ENCODE data around the gene KCNJ11.

KCNJ11 gene

DNA sequence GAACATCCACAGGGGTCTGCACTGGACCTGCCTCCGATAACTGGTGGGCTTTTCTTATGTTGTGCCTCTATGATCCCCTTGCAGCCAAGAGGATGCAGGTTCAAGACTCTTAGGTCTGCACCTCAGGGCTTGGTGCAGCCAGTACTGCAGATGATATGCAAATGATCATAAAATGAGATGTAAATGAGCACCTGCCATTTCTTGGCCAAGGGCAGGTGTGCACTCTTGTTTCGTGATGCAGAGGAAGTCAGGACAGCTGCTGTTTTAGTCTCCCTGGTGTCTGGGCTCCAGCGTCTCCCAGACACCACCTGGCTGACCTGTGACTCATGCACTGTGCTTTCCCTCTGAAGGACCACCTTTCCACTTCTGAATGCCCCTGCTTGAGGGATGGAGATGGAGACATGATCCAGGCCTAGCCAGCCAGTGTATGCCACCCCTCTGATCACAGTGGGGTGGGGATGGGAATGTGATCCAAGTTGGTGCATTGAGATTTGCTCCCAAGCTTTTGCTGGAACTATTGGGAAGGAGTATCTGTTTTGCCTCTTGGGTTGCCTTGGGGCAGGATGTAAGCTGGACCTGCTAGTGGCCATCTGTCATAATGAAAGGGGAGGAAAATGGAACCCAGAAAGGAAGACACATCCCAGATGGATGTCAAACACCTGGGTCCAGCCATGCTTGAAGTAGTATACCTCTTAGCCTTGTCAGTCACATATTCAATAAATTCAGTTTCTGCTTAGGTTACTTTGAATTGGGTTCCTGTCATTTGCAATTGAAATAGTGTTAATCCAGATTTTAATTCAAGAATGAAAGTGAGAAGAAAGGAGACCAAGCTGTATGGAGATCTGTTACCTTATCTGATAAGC is 3.3 kb upstream of the KCNJ11 start:
- no peak for DNase-seq (ENCODE audit: low read depth in 2 of 2)

GRCh38 chr11:17389957-17390649 is 1.6 kb upstream of the KCNJ11 start:
- no peak for DNase-seq (ENCODE audit: low read depth in 2 of 2)

DNA sequence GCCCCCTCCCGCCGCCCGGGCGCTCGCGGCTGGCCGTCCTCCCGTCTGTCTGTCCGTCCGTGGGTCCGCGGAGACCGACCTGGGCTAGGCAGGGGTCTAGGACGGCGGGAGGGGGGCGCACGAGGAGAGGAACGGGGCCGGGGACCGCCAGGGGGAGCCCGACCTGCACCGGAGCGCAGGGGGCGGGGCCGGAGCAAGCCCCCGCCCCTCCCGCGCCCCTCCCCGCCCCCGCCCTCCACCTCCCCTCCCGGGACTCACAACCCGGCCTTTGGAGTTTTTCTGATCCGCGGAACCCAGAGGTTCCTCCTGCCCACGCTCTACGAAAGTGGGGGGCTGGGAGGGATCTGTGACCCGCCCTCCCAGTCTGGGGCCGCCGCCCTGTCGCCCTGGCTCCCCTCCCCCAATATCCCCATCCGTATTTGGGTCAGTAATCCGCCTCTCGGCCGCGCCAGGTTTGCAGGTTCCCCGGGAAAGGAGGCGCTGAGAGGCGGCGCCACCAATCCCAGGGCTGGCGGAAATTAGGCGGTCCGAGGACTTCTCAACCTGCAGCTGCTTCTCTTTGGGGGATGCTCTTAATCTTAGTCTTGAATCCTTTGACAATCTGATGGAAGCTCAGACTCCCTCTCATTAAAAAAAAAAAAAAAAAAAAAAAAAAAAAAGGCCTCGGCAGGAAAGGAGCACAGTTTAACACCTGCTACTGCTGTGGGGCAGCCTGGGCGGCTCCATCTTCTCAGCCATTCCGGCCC is 925 bp upstream of the KCNJ11 start:
- DNase-seq (ENCODE audit: low read depth in 2 of 2): peak; percentile 66 to 74

DNA sequence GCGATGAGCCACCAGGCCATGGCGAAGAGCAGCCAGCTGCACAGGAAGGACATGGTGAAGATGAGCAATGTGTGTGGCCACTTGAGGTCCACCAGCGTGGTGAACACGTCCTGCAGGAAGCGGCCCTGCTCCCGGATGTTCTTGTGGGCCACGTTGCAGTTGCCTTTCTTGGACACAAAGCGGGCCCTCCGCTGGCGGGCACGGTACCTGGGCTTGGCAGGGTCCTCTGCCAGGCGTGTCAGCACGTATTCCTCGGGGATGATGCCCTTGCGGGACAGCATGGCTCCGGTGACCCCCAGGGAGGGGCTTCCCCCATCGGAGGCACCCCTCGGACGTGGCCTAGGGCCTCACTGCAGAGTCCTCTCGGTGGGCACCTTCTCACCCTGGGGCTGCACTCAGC is 648 bp downstream of the KCNJ11 start:
- no peak for DNase-seq (ENCODE audit: low read depth in 2 of 2)

GRCh38 chr11:17387254-17387653 is 1.2 kb downstream of the KCNJ11 start:
- no peak for DNase-seq (ENCODE audit: low read depth in 2 of 2)

GRCh38 chr11:17386331-17387084 is 2.0 kb downstream of the KCNJ11 start:
- peak; percentile 23 to 39 for DNase-seq (ENCODE audit: low read depth in 2 of 2)

- DNase-seq (ENCODE audit: low read depth in 2 of 2): no peak
These were observed 2.5 kb downstream of the KCNJ11 start for GRCh38 chr11:17385926-17386325.

- no peak for DNase-seq (ENCODE audit: low read depth in 2 of 2)
These were observed 3.0 kb downstream of the KCNJ11 start for GRCh38 chr11:17385492-17385891.

GRCh38 chr11:17384002-17384511 is 4.4 kb downstream of the KCNJ11 start:
- DNase-seq (ENCODE audit: low read depth in 2 of 2): peak; percentile 68 to 75

DNA sequence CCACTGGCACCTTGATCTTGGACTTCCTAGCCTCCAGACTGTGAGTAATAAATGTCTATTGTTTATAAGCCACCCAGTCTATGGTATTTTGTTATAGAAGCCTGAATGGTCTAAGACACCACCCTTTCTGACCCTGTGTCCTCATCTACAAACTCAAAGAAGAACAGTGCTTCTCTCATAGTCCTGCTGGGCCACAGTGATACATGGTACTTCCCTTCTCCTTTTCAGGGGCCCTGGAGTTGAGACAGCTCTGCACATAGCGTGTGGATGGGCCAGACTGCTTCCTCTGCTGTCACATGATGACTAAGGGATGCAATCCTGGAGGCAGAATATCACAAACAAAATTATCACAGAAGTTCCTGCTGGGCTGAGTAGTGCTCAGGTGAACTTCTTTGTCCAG is 5.0 kb downstream of the KCNJ11 start:
- no peak for DNase-seq (ENCODE audit: low read depth in 2 of 2)

DNA sequence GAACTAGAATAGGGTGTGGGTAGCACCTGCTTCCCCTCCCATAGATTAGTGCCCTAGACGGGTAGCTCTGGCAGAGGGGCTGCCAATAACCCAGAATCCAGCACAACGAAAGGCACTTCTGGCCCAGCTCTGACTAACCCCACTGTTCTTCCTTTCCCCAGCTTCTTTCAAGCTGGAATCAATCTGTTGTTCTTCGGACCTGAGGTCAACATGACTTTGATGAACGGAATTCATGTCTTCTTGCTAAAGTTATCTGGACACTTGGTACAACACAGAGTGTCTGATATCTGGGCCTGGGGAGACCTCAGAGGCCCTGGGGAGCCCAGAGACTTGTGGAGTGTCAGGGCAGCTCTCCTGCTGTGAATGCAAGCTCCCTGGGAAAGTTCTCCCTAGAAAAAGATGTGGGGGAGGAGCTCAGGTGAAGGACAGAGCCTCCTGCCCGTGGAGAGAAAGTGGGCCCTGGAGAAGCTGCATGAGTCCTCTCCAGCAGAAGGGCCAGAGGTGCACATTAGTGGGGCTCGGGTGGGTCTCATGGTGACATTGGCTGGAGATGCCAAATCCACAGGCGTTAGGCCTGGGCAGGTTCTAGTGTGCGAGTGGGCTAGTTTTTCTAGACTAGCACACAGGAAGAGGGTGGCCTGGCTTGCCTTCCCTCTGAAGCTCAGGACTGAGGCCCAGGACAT is 6.3 kb downstream of the KCNJ11 start:
- DNase-seq (ENCODE audit: low read depth in 2 of 2): no peak

GRCh38 chr11:17381156-17381555 is 7.3 kb downstream of the KCNJ11 start:
- no peak for DNase-seq (ENCODE audit: low read depth in 2 of 2)

- no peak for DNase-seq (ENCODE audit: low read depth in 2 of 2)
These were observed 8.9 kb downstream of the KCNJ11 start for GRCh38 chr11:17379383-17380180.

- no peak for DNase-seq (ENCODE audit: low read depth in 2 of 2)
These were observed 9.8 kb downstream of the KCNJ11 start for GRCh38 chr11:17378655-17379054.

GRCh38 chr11:17376493-17376892 is 12.0 kb downstream of the KCNJ11 start:
- no peak for DNase-seq (ENCODE audit: low read depth in 2 of 2)

DNA sequence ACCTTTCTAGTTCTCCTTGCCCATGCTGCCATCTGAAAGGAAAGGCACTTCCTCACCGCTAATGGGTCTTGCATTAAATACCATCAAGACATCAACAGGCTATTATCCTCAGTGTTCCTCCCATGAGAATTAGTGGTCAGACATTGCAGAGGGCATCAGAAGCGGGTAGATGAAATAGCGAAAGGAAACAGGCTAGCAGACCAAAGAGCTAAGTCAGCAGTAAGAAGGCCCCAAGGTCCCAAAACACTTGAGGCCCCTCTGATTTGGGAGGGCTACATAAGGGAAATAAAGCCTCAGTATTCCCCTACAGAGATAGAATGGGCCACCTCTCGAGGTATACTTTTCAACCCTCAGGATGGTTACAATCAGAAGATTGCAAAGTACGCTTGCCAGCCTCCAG is 12.9 kb downstream of the KCNJ11 start:
- DNase-seq (ENCODE audit: low read depth in 2 of 2): no peak

- DNase-seq (ENCODE audit: low read depth in 2 of 2): no peak
These were observed 16.8 kb downstream of the KCNJ11 start for GRCh38 chr11:17371614-17372013.

GRCh38 chr11:17369684-17370243 is 18.7 kb downstream of the KCNJ11 start:
- DNase-seq (ENCODE audit: low read depth in 2 of 2): no peak

DNA sequence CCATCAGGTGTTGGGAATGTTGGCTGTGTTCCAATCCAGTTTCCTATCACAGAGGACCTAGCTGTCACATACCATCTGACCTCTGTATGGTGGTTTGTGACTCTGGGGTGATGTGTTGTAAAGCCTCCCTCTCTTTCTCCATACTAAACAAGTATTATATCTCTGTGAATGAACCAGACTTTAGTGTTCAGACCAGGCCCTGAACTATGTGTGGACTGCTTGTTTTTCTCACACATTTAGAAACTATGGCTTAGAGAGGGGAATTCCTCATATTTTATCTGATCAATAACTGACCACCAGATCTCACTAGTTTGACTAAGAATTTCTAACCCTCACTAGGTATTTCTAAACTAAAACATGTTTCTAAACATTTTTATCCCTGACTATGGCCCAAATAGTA is 19.4 kb downstream of the KCNJ11 start:
- DNase-seq (ENCODE audit: low read depth in 2 of 2): no peak

DNA sequence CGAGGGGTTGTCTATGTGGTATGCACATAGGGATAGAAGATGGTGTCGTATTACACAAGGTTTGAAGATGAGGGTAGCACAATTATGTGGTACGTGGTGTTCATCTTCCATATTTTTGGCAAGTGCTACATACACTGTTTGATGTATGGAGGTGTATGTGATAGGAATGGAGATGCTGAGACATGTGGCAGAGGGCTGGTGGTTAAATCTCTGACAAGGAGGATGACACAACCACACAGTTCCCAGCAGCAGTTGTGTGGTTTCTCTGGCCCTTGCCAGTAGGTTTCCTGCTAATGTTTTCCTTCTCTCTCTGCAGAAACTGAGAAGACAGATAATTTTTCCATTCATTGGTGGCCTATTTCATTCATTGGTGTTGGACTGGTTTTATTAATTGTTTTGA is 19.9 kb downstream of the KCNJ11 start:
- no peak for DNase-seq (ENCODE audit: low read depth in 2 of 2)
